ENCODE results near the gene PAAF1. TPM values are rescaled to one million over a fixed set of nuclear protein-coding genes. Genes with fewer than 3 reads are reported as not detected.
A peak's percentile ranks its signal among the peaks of the same experiment; 100 is the strongest.

The PAAF1 gene
- total and polyA plus RNA-seq, 2 donors (not counting 1 experiment from before 2014, with no cell fraction given), result 9.2 to 17.5 TPM

GRCh38 chr11:73889536-73889935 is 12.7 kb downstream of the PAAF1 start:
- H3K9ac ChIP-seq (ENCODE audit: insufficient read depth, low read length), result no peak overlapping the region
- H3K27me3 ChIP-seq (ENCODE audit: control insufficient read depth, insufficient read depth, low read length), result no peaks in the 10 kb centered on the region
- peaks cover 2% of the 10 kb centered on the region for H3K4me1 ChIP-seq (ENCODE audit: control insufficient read depth, extremely low read depth, insufficient read depth, low read length)
- DNase-seq (ENCODE audit: low read depth in 2 of 2), result no peak
- TF ChIP-seq CTCF (conservative IDR thresholded peaks at IDR 0.05 in 1 of 2, IDR thresholded peaks at IDR 0.05 in 1 of 2; ENCODE audit: low read depth in 1 of 2, low read length in 2 of 2), result no peak
- TF ChIP-seq EZH2 (IDR thresholded peaks at IDR 0.05; ENCODE audit: low read length, missing control alignments), result no peak
- H2AFZ ChIP-seq (ENCODE audit: low read length), result no peak overlapping the region
- no peaks in the 10 kb centered on the region for H4K20me1 ChIP-seq (ENCODE audit: control insufficient read depth, extremely low read depth, insufficient read depth, low read length)
- H3K9me3 ChIP-seq (ENCODE audit: control insufficient read depth, insufficient read depth, low read depth, low read length), result no peaks in the 10 kb centered on the region
- no peak overlapping the region for H3K27ac ChIP-seq (ENCODE audit: insufficient read depth, low read length)
- peaks cover 2% of the 10 kb centered on the region for H3K36me3 ChIP-seq (ENCODE audit: control insufficient read depth, insufficient read depth, low read length)
- H3K4me2 ChIP-seq (ENCODE audit: extremely low read depth, insufficient read depth, low read length), result no peak overlapping the region
- H3K79me2 ChIP-seq (ENCODE audit: control insufficient read depth, insufficient read depth, low read length), result no peaks in the 10 kb centered on the region
- H3K4me3 ChIP-seq (replicated peaks in 1 of 4; ENCODE audit: control extremely low read depth in 1 of 4, insufficient read depth in 1 of 4, low read depth in 3 of 4, low read length in 4 of 4), result no peak overlapping the region

- no peak overlapping the region for H2AFZ ChIP-seq (ENCODE audit: low read length)
- H3K4me1 ChIP-seq (ENCODE audit: control insufficient read depth, extremely low read depth, insufficient read depth, low read length), result peaks cover 2% of the 10 kb centered on the region
- no peaks in the 10 kb centered on the region for H3K9me3 ChIP-seq (ENCODE audit: control insufficient read depth, insufficient read depth, low read depth, low read length)
- H3K27ac ChIP-seq (ENCODE audit: insufficient read depth, low read length), result no peak overlapping the region
- H3K79me2 ChIP-seq (ENCODE audit: control insufficient read depth, insufficient read depth, low read length), result no peaks in the 10 kb centered on the region
- no peak overlapping the region for H3K9ac ChIP-seq (ENCODE audit: insufficient read depth, low read length)
- peaks cover 2% of the 10 kb centered on the region for H3K36me3 ChIP-seq (ENCODE audit: control insufficient read depth, insufficient read depth, low read length)
- H3K4me2 ChIP-seq (ENCODE audit: extremely low read depth, insufficient read depth, low read length), result no peak overlapping the region
- H3K4me3 ChIP-seq (replicated peaks in 1 of 4; ENCODE audit: control extremely low read depth in 1 of 4, insufficient read depth in 1 of 4, low read depth in 3 of 4, low read length in 4 of 4), result no peak overlapping the region
- no peaks in the 10 kb centered on the region for H3K27me3 ChIP-seq (ENCODE audit: control insufficient read depth, insufficient read depth, low read length)
- no peak for DNase-seq (ENCODE audit: low read depth in 2 of 2)
- no peaks in the 10 kb centered on the region for H4K20me1 ChIP-seq (ENCODE audit: control insufficient read depth, extremely low read depth, insufficient read depth, low read length)
- TF ChIP-seq CTCF (conservative IDR thresholded peaks at IDR 0.05 in 1 of 2, IDR thresholded peaks at IDR 0.05 in 1 of 2; ENCODE audit: low read depth in 1 of 2, low read length in 2 of 2) (no peak), EZH2 (IDR thresholded peaks at IDR 0.05; ENCODE audit: low read length, missing control alignments) (no peak)
These were observed 16.2 kb downstream of the PAAF1 start for GRCh38 chr11:73893041-73893440.

- Histone ChIP-seq H2AFZ (ENCODE audit: low read length) (no peak overlapping the region), H3K9me3 (ENCODE audit: control insufficient read depth, insufficient read depth, low read depth, low read length) (no peaks in the 10 kb centered on the region), H3K27me3 (ENCODE audit: control insufficient read depth, insufficient read depth, low read length) (no peaks in the 10 kb centered on the region), H3K79me2 (ENCODE audit: control insufficient read depth, insufficient read depth, low read length) (no peaks in the 10 kb centered on the region), H3K9ac (ENCODE audit: insufficient read depth, low read length) (no peak overlapping the region), H3K4me1 (ENCODE audit: control insufficient read depth, extremely low read depth, insufficient read depth, low read length) (no peaks in the 10 kb centered on the region), H3K36me3 (ENCODE audit: control insufficient read depth, insufficient read depth, low read length) (peaks cover 2% of the 10 kb centered on the region), H3K27ac (ENCODE audit: insufficient read depth, low read length) (no peak overlapping the region), H3K4me2 (ENCODE audit: extremely low read depth, insufficient read depth, low read length) (peak overlapping the region; percentile 25), H3K4me3 (replicated peaks in 1 of 4; ENCODE audit: control extremely low read depth in 1 of 4, insufficient read depth in 1 of 4, low read depth in 3 of 4, low read length in 4 of 4) (no peak overlapping the region), H4K20me1 (ENCODE audit: control insufficient read depth, extremely low read depth, insufficient read depth, low read length) (no peaks in the 10 kb centered on the region)
- TF ChIP-seq EZH2 (IDR thresholded peaks at IDR 0.05; ENCODE audit: low read length, missing control alignments), result no peak
- no peak for TF ChIP-seq CTCF (conservative IDR thresholded peaks at IDR 0.05 in 1 of 2, IDR thresholded peaks at IDR 0.05 in 1 of 2; ENCODE audit: low read depth in 1 of 2, low read length in 2 of 2)
- peak; percentile 39 to 69 for DNase-seq (ENCODE audit: low read depth in 2 of 2)
These were observed 18.0 kb downstream of the PAAF1 start for GRCh38 chr11:73894725-73895335.
